T-helper 17 cell (primary cell): ENCODE results near the gene RAB34. TPM values are rescaled to one million over a fixed set of nuclear protein-coding genes. Genes with fewer than 3 reads are reported as not detected.

ENCODE experiments used
- ATAC-seq: fragments of 150-1000 bp; cut with Tn5 transposase; 2 replicates; pipeline ENCODE4 v1.10.0; 2021; ENCODE audit warnings: mild to moderate bottlenecking, moderate library complexity
- DNase-seq, 3 donors: peaks; one replicate each; pipeline versions ENCODE4 v3.0.0 to v3.0.0-alpha.2; 2020 to 2021
- H3K9me3 ChIP-seq: one replicate; pipeline ENCODE4 v1.7.0; 2013; ENCODE audit warnings: low read length, mild to moderate bottlenecking; ENCODE audit not compliant: control insufficient read depth, poor library complexity, severe bottlenecking
- H3K27ac Mint-ChIP-seq: one replicate; pipeline ENCODE4 v1.8.0; 2022; ENCODE audit warnings: mild to moderate bottlenecking, moderate library complexity, mixed read lengths
- H3K27me3 Mint-ChIP-seq: one replicate; pipeline ENCODE4 v1.8.0; 2022; ENCODE audit warnings: mixed read lengths
- H3K36me3 Mint-ChIP-seq: one replicate; pipeline ENCODE4 v1.8.0; 2022; ENCODE audit warnings: low read depth, mixed read lengths
- H3K4me1 Mint-ChIP-seq: one replicate; pipeline ENCODE4 v1.8.0; 2022; ENCODE audit warnings: mild to moderate bottlenecking, mixed read lengths
- H3K4me3 Mint-ChIP-seq: one replicate; pipeline ENCODE4 v1.8.0; 2022; ENCODE audit warnings: mild to moderate bottlenecking, moderate library complexity, mixed read lengths
- total RNA-seq, 4 donors: library from RNA in 2 of 4; stranded (reverse) in 2 of 4; gene quantifications; one replicate each; pipeline ENCODE4 v1.2.3 and lab custom pipeline; 2022 to 2026

The RAB34 gene
- total RNA-seq, 2 donors from 2014 or later = 8.3 to 24.3 TPM

- DNase-seq (no peak), ATAC-seq (no peak)
- H3K9me3 ChIP-seq = peaks cover 3% of the 10 kb centered on the region
- Mint-ChIP-seq H3K4me3 (peak overlapping the region; percentile 98), H3K36me3 (peaks cover 6% of the 10 kb centered on the region), H3K27me3 (peaks cover 4% of the 10 kb centered on the region), H3K27ac (peak overlapping the region; percentile 98), H3K4me1 (peaks cover 48% of the 10 kb centered on the region)
These were observed 2.8 kb upstream of the RAB34 start for GRCh38 chr17:28720247-28720996.

- no peak for ATAC-seq
- H3K9me3 ChIP-seq = peaks cover 1% of the 10 kb centered on the region
- peaks cover 14% of the 10 kb centered on the region for H3K27me3 Mint-ChIP-seq
- H3K4me1 Mint-ChIP-seq = peaks cover 37% of the 10 kb centered on the region
- DNase-seq = no peak
- H3K36me3 Mint-ChIP-seq = peaks cover 3% of the 10 kb centered on the region
- peak overlapping the region; percentile 98 for H3K27ac Mint-ChIP-seq
- peak overlapping the region; percentile 98 for H3K4me3 Mint-ChIP-seq
These were observed 1.4 kb upstream of the RAB34 start for GRCh38 chr17:28719021-28719433.

GRCh38 chr17:28718333-28719020 is 809 bp upstream of the RAB34 start:
- no peaks in the 10 kb centered on the region for H3K9me3 ChIP-seq
- peak overlapping the region; percentile 41 for H3K4me3 Mint-ChIP-seq
- peaks cover 33% of the 10 kb centered on the region for H3K4me1 Mint-ChIP-seq
- no peak for DNase-seq
- H3K27ac Mint-ChIP-seq = no peak overlapping the region
- ATAC-seq = no peak
- H3K27me3 Mint-ChIP-seq = peaks cover 14% of the 10 kb centered on the region
- H3K36me3 Mint-ChIP-seq = peaks cover 3% of the 10 kb centered on the region

GRCh38 chr17:28716740-28717577 is 709 bp downstream of the RAB34 start:
- H3K9me3 ChIP-seq = no peaks in the 10 kb centered on the region
- no peak overlapping the region for H3K4me3 Mint-ChIP-seq
- peaks cover 3% of the 10 kb centered on the region for H3K36me3 Mint-ChIP-seq
- H3K27ac Mint-ChIP-seq = no peak overlapping the region
- DNase-seq (no peak), ATAC-seq (no peak)
- peaks cover 14% of the 10 kb centered on the region for H3K27me3 Mint-ChIP-seq
- H3K4me1 Mint-ChIP-seq = peaks cover 34% of the 10 kb centered on the region

- peaks cover 3% of the 10 kb centered on the region for H3K36me3 Mint-ChIP-seq
- H3K27ac Mint-ChIP-seq = no peak overlapping the region
- no peaks in the 10 kb centered on the region for H3K9me3 ChIP-seq
- peaks cover 14% of the 10 kb centered on the region for H3K27me3 Mint-ChIP-seq
- DNase-seq (no peak), ATAC-seq (no peak)
- H3K4me1 Mint-ChIP-seq = peaks cover 32% of the 10 kb centered on the region
- no peak overlapping the region for H3K4me3 Mint-ChIP-seq
These were observed 2.5 kb downstream of the RAB34 start for GRCh38 chr17:28715217-28715616.

GRCh38 chr17:28714281-28714680 is 3.4 kb downstream of the RAB34 start:
- Mint-ChIP-seq H3K4me3 (no peak overlapping the region), H3K4me1 (peaks cover 26% of the 10 kb centered on the region), H3K27ac (no peak overlapping the region), H3K27me3 (peaks cover 14% of the 10 kb centered on the region), H3K36me3 (no peaks in the 10 kb centered on the region)
- H3K9me3 ChIP-seq = no peaks in the 10 kb centered on the region
- ATAC-seq = no peak
- DNase-seq = no peak

- peak overlapping the region; percentile 92 for H3K4me3 Mint-ChIP-seq
- ATAC-seq = no peak
- no peaks in the 10 kb centered on the region for H3K9me3 ChIP-seq
- DNase-seq = no peak
- H3K36me3 Mint-ChIP-seq = no peaks in the 10 kb centered on the region
- H3K27ac Mint-ChIP-seq = peak overlapping the region; percentile 84
- peaks cover 20% of the 10 kb centered on the region for H3K4me1 Mint-ChIP-seq
- peaks cover 14% of the 10 kb centered on the region for H3K27me3 Mint-ChIP-seq
These were observed 4.8 kb downstream of the RAB34 start for GRCh38 chr17:28712705-28713415.

- H3K9me3 ChIP-seq = no peaks in the 10 kb centered on the region
- no peaks in the 10 kb centered on the region for H3K36me3 Mint-ChIP-seq
- H3K27me3 Mint-ChIP-seq = peaks cover 14% of the 10 kb centered on the region
- peaks cover 24% of the 10 kb centered on the region for H3K4me1 Mint-ChIP-seq
- DNase-seq (peak; percentile 43 to 59 (median 56)), ATAC-seq (peak; percentile 46)
- peak overlapping the region; percentile 92 for H3K4me3 Mint-ChIP-seq
- peak overlapping the region; percentile 84 for H3K27ac Mint-ChIP-seq
These were observed 5.5 kb downstream of the RAB34 start for GRCh38 chr17:28712032-28712704.

GRCh38 chr17:28711723-28712031 is 6.0 kb downstream of the RAB34 start, which contains the start of gene PROCA1:
Gene PROCA1, minus strand, starts transcription at chr17:28711888. Its CDS starts 228 bp downstream, at chr17:28711660.
- Mint-ChIP-seq H3K27ac (peak within 1 kb of the TSS; percentile 84), H3K4me3 (peak within 1 kb of the TSS; percentile 92), H3K4me1 (peaks cover 24% of the 10 kb centered on the region), H3K27me3 (peaks cover 14% of the 10 kb centered on the region), H3K36me3 (no peaks in the 10 kb centered on the region)
- ATAC-seq (peak; percentile 49), DNase-seq (peak in 1 of 3 donors; percentile 20)
- no peaks in the 10 kb centered on the region for H3K9me3 ChIP-seq

- H3K4me3 Mint-ChIP-seq = peak overlapping the region; percentile 92
- ATAC-seq = peak; percentile 92
These were observed 6.6 kb downstream of the RAB34 start for GRCh38 chr17:28710861-28711722.

GRCh38 chr17:28707339-28707720 is 10.3 kb downstream of the RAB34 start:
- H3K9me3 ChIP-seq = no peaks in the 10 kb centered on the region
- ATAC-seq (no peak), DNase-seq (no peak)
- no peak overlapping the region for H3K4me3 Mint-ChIP-seq
- no peak overlapping the region for H3K27ac Mint-ChIP-seq
- no peaks in the 10 kb centered on the region for H3K27me3 Mint-ChIP-seq
- H3K36me3 Mint-ChIP-seq = peaks cover 3% of the 10 kb centered on the region
- peaks cover 24% of the 10 kb centered on the region for H3K4me1 Mint-ChIP-seq

More at GRCh38 chr17:28710861-28711722, 6.6 kb downstream of the RAB34 start:
- peak overlapping the region; percentile 84 for H3K27ac Mint-ChIP-seq
- no peaks in the 10 kb centered on the region for H3K36me3 Mint-ChIP-seq
- peaks cover 14% of the 10 kb centered on the region for H3K27me3 Mint-ChIP-seq
- no peaks in the 10 kb centered on the region for H3K9me3 ChIP-seq
- H3K4me1 Mint-ChIP-seq = peaks cover 24% of the 10 kb centered on the region
- DNase-seq = peak; percentile 79 to 90 (median 88)
